ENCODE measurements around the gene DENND1A. TPM values are rescaled to one million over a fixed set of nuclear protein-coding genes. Genes with fewer than 3 reads are reported as not detected.

The DENND1A gene
- total RNA-seq, 1 experiment from 2014 or later, result 42.5 TPM

- intact Hi-C loops (cut with micrococcal nuclease), result no loop called here
- BruUV-seq (replicated peaks), result no TSS peak
- TF ChIP-seq CTCF (IDR thresholded peaks at IDR 0.05; ENCODE audit: unreplicated experiment), result no peak
- H3K27ac Mint-ChIP-seq (ENCODE audit: low read depth, unreplicated experiment), result no peak overlapping the region
- H3K27me3 Mint-ChIP-seq (ENCODE audit: insufficient read depth, unreplicated experiment), result no peaks in the 10 kb centered on the region
- no peak overlapping the region for H3K4me3 Mint-ChIP-seq (ENCODE audit: unreplicated experiment)
- H3K4me1 Mint-ChIP-seq (ENCODE audit: insufficient read depth, unreplicated experiment), result no peaks in the 10 kb centered on the region
- ChIA-PET POLR2A (interaction anchor here (0.6 to 1.5 kb wide), 4 partner anchors 8 to 231 kb away, joined by 3 read pairs; no protein-coding TSS in a partner anchor), CTCF (interaction anchor here (0.6 kb wide), 1 partner anchor 27 kb away, joined by 5 read pairs; no protein-coding TSS in a partner anchor)
- peak; percentile 8 for DNase-seq (ENCODE audit: unreplicated experiment)
- peaks cover 38% of the 10 kb centered on the region for H3K9me3 Mint-ChIP-seq (ENCODE audit: unreplicated experiment)
- H3K36me3 Mint-ChIP-seq (ENCODE audit: insufficient read depth, unreplicated experiment), result peaks cover 5% of the 10 kb centered on the region
Observed at GRCh38 chr9:123825342-123826060, 104.4 kb downstream of the DENND1A start.

GRCh38 chr9:123823194-123823947 lies 106.6 kb downstream of the DENND1A start:
- Mint-ChIP-seq H3K4me3 (ENCODE audit: unreplicated experiment) (no peak overlapping the region), H3K27ac (ENCODE audit: low read depth, unreplicated experiment) (no peak overlapping the region), H3K4me1 (ENCODE audit: insufficient read depth, unreplicated experiment) (no peaks in the 10 kb centered on the region), H3K9me3 (ENCODE audit: unreplicated experiment) (peaks cover 18% of the 10 kb centered on the region), H3K27me3 (ENCODE audit: insufficient read depth, unreplicated experiment) (no peaks in the 10 kb centered on the region), H3K36me3 (ENCODE audit: insufficient read depth, unreplicated experiment) (no peaks in the 10 kb centered on the region)
- TF ChIP-seq CTCF (IDR thresholded peaks at IDR 0.05; ENCODE audit: unreplicated experiment), result no peak
- intact Hi-C loops (cut with micrococcal nuclease), result no loop called here
- BruUV-seq (replicated peaks), result no TSS peak
- ChIA-PET POLR2A (no interaction called here), CTCF (no interaction called here)
- DNase-seq (ENCODE audit: unreplicated experiment), result no peak

- POLR2A ChIA-PET, result no interaction called here
- Mint-ChIP-seq H3K27me3 (ENCODE audit: insufficient read depth, unreplicated experiment) (no peaks in the 10 kb centered on the region), H3K4me3 (ENCODE audit: unreplicated experiment) (no peak overlapping the region), H3K27ac (ENCODE audit: low read depth, unreplicated experiment) (no peak overlapping the region), H3K36me3 (ENCODE audit: insufficient read depth, unreplicated experiment) (no peaks in the 10 kb centered on the region), H3K4me1 (ENCODE audit: insufficient read depth, unreplicated experiment) (peaks cover 6% of the 10 kb centered on the region), H3K9me3 (ENCODE audit: unreplicated experiment) (peaks cover 6% of the 10 kb centered on the region)
- intact Hi-C loops (cut with micrococcal nuclease), result no loop called here
- no TSS peak for BruUV-seq (replicated peaks)
- DNase-seq (ENCODE audit: unreplicated experiment), result no peak
- TF ChIP-seq CTCF (IDR thresholded peaks at IDR 0.05; ENCODE audit: unreplicated experiment), result no peak
- CTCF ChIA-PET, result no interaction called here
Observed at GRCh38 chr9:123821619-123822018, 108.3 kb downstream of the DENND1A start.

- no peak for DNase-seq (ENCODE audit: unreplicated experiment)
- Mint-ChIP-seq H3K9me3 (ENCODE audit: unreplicated experiment) (no peaks in the 10 kb centered on the region), H3K27me3 (ENCODE audit: insufficient read depth, unreplicated experiment) (no peaks in the 10 kb centered on the region), H3K36me3 (ENCODE audit: insufficient read depth, unreplicated experiment) (no peaks in the 10 kb centered on the region), H3K4me3 (ENCODE audit: unreplicated experiment) (no peak overlapping the region), H3K4me1 (ENCODE audit: insufficient read depth, unreplicated experiment) (peaks cover 6% of the 10 kb centered on the region), H3K27ac (ENCODE audit: low read depth, unreplicated experiment) (no peak overlapping the region)
- ChIA-PET POLR2A (interaction anchor here (1.0 kb wide), 1 partner anchor 11 kb away, joined by 3 read pairs; no protein-coding TSS in a partner anchor), CTCF (interaction anchor here (1.0 kb wide), 1 partner anchor 12 kb away, joined by 3 read pairs; no protein-coding TSS in a partner anchor)
- no TSS peak for BruUV-seq (replicated peaks)
- intact Hi-C loops (cut with micrococcal nuclease), result no loop called here
- no peak for TF ChIP-seq CTCF (IDR thresholded peaks at IDR 0.05; ENCODE audit: unreplicated experiment)
Observed at GRCh38 chr9:123820139-123820538, 109.8 kb downstream of the DENND1A start.
